ENCODE data around the gene CXorf58.

DNA sequence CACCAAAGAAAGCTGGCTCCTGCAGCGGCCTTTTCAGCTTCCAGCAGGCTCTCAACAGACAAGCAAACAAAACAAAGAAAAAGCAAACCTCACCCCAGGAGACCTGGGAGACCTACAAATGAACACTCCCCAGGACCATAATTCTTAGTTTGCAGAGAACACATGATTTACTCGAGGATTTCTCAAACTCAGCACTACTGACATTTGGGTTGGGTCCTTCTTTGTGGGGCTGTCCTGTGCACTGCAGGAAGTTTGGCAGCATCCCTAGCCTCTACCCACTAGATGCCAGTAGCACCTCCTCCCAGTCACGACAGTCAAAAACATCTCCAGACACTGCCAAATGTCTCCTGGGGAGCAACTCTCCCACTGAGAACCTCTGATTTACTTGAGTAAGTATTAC, 22.0 kb upstream of the CXorf58 start:
- TF ChIP-seq, protein P1, sequence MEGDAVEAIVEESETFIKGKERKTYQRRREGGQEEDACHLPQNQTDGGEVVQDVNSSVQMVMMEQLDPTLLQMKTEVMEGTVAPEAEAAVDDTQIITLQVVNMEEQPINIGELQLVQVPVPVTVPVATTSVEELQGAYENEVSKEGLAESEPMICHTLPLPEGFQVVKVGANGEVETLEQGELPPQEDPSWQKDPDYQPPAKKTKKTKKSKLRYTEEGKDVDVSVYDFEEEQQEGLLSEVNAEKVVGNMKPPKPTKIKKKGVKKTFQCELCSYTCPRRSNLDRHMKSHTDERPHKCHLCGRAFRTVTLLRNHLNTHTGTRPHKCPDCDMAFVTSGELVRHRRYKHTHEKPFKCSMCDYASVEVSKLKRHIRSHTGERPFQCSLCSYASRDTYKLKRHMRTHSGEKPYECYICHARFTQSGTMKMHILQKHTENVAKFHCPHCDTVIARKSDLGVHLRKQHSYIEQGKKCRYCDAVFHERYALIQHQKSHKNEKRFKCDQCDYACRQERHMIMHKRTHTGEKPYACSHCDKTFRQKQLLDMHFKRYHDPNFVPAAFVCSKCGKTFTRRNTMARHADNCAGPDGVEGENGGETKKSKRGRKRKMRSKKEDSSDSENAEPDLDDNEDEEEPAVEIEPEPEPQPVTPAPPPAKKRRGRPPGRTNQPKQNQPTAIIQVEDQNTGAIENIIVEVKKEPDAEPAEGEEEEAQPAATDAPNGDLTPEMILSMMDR (IDR thresholded peaks at IDR 0.05; ENCODE audit: low read depth, low read length, missing input control) = no peak
- TF ChIP-seq MAX (IDR thresholded peaks at IDR 0.05) = no peak
